Omental fat pad (tissue), 4 donors: Measurements from ENCODE around the gene PRR14. TPM values are rescaled to one million over a fixed set of nuclear protein-coding genes. Genes with fewer than 3 reads are reported as not detected.
A peak's percentile ranks its signal among the peaks of the same experiment; 100 is the strongest.
"Not testable (repeated sequence)": the region's sequence is repeated elsewhere in the genome, so short reads cannot be mapped to it uniquely, and the experiment has no call there.

Experiments used
- ATAC-seq: fragments of 150-250 bp; one replicate; pipeline ENCODE4 v1.9.1; 2016; ENCODE audit warnings: mild to moderate bottlenecking, moderate library complexity; ENCODE audit not compliant: low FRiP score
- DNase-seq: peaks from one replicate; pipeline ENCODE4 v3.0.0-alpha.2; 2019; ENCODE audit warnings: low spot score
- CTCF ChIP-seq, 3 donors: fragments of 450-650 bp; IDR thresholded peaks; one replicate each; pipeline ENCODE4 v1.5.1; 2016 to 2017; ENCODE audit warnings: antibody characterized with exemption in 3 of 3, mild to moderate bottlenecking in 3 of 3, moderate library complexity in 2 of 3
- total RNA-seq, 4 donors: library from RNA; depleted of rRNA; stranded (reverse); fragments of >200 nt; gene quantifications; one replicate each; pipeline ENCODE4 v1.1.0, GENCODE V29; 2016

The PRR14 gene
- total RNA-seq, 4 donors from 2014 or later = 12.7 to 50.4 (median 17.6) TPM

GRCh38 chr16:30691907-30692306 lies 41.1 kb downstream of the PRR14 start:
- TF ChIP-seq CTCF (IDR thresholded peaks at IDR 0.05) = no peak
- no peak for ATAC-seq

GRCh38 chr16:30692396-30693064 lies 41.8 kb downstream of the PRR14 start:
- TF ChIP-seq CTCF (IDR thresholded peaks at IDR 0.05) = no peak
- no peak for ATAC-seq
- no peak for DNase-seq

More at GRCh38 chr16:30691907-30692306, 41.1 kb downstream of the PRR14 start:
- DNase-seq = no peak

GRCh38 chr16:30694926-30695693 lies 44.4 kb downstream of the PRR14 start:
- no peak for DNase-seq
- no peak for TF ChIP-seq CTCF (IDR thresholded peaks at IDR 0.05)
- no peak for ATAC-seq

GRCh38 chr16:30696646-30697045 lies 45.9 kb downstream of the PRR14 start:
- ATAC-seq, DNase-seq: not testable (repeated sequence)

- no peak for TF ChIP-seq CTCF (IDR thresholded peaks at IDR 0.05)
- ATAC-seq = peak; percentile 94
- no peak for DNase-seq
Observed at GRCh38 chr16:30697264-30698138, 46.7 kb downstream of the PRR14 start.

- peak; percentile 86 for ATAC-seq
- no peak for TF ChIP-seq CTCF (IDR thresholded peaks at IDR 0.05)
- peak; percentile 94 for DNase-seq
Observed at GRCh38 chr16:30698139-30698815, 47.5 kb downstream of the PRR14 start.
